Neuronal stem cell (in vitro differentiated cells): ENCODE measurements around the gene AZU1.

ENCODE experiments used
- DNase-seq: peaks from one replicate; pipeline ENCODE4 v3.0.0-alpha.2; 2013; ENCODE audit warnings: low spot score
- H2AFZ ChIP-seq: one replicate; pipeline ENCODE4 v1.6.1; 2013; ENCODE audit warnings: mild to moderate bottlenecking, low read length, inconsistent platforms
- H2AK5ac ChIP-seq: 2 replicates; pipeline ENCODE4 v1.6.1; 2013; ENCODE audit warnings: low read depth, mild to moderate bottlenecking, inconsistent platforms, low read length, moderate library complexity, mixed read lengths
- H2BK120ac ChIP-seq: 2 replicates; pipeline ENCODE4 v1.6.1; 2013; ENCODE audit warnings: low read depth, mild to moderate bottlenecking, inconsistent platforms, low read length, moderate library complexity, mixed read lengths
- H2BK12ac ChIP-seq: one replicate; pipeline ENCODE4 v1.6.1; 2013; ENCODE audit warnings: low read length, inconsistent platforms
- H2BK15ac ChIP-seq: 2 replicates; pipeline ENCODE4 v1.6.1; 2013; ENCODE audit warnings: mild to moderate bottlenecking, low read length, inconsistent platforms, mixed read lengths
- H2BK5ac ChIP-seq: one replicate; pipeline ENCODE4 v1.6.1; 2013; ENCODE audit warnings: inconsistent platforms, mild to moderate bottlenecking, low read length, moderate library complexity
- H3K14ac ChIP-seq: one replicate; pipeline ENCODE4 v1.6.1; 2013; ENCODE audit warnings: low read length, inconsistent platforms
- H3K18ac ChIP-seq: 2 replicates; pipeline ENCODE4 v1.6.1; 2013; ENCODE audit warnings: low read length, inconsistent platforms
- H3K23ac ChIP-seq: 2 replicates; pipeline ENCODE4 v1.6.1; 2013; ENCODE audit warnings: low read depth, mild to moderate bottlenecking, mixed read lengths, low read length, inconsistent platforms; ENCODE audit not compliant: poor library complexity
- H3K27ac ChIP-seq: replicated peaks from 3 replicates; pipeline ENCODE4 v1.5.1; 2013; ENCODE audit warnings: low read length, inconsistent platforms
- H3K27me3 ChIP-seq, 3 experiments: 2 replicates each; pipeline ENCODE4 v1.6.1; 2013; ENCODE audit warnings: low read length in 3 of 3, mild to moderate bottlenecking in 2 of 3, inconsistent platforms in 1 of 3, low read depth in 1 of 3, mixed read lengths in 1 of 3, moderate library complexity in 1 of 3; ENCODE audit not compliant: control insufficient read depth in 3 of 3, insufficient read depth in 3 of 3
- H3K36me3 ChIP-seq, 2 donors: replicated peaks in 1 of 2; 2 replicates each; pipeline ENCODE4 v1.6.1; 2013; ENCODE audit warnings: low read length in 2 of 2; ENCODE audit not compliant: control insufficient read depth in 2 of 2, insufficient read depth in 2 of 2
- H3K4ac ChIP-seq: 2 replicates; pipeline ENCODE4 v1.6.1; 2013; ENCODE audit warnings: inconsistent platforms, mild to moderate bottlenecking, low read length, moderate library complexity
- H3K4me1 ChIP-seq, 2 donors: 1 replicate in 1 of 2; 2 replicates in 1 of 2; pipeline ENCODE4 v1.6.1; 2013; ENCODE audit warnings: low read length in 2 of 2, low read depth in 1 of 2; ENCODE audit not compliant: control insufficient read depth in 2 of 2, insufficient read depth in 1 of 2
- H3K4me2 ChIP-seq: one replicate; pipeline ENCODE4 v1.6.1; 2013; ENCODE audit warnings: mild to moderate bottlenecking, low read length, inconsistent platforms; ENCODE audit not compliant: insufficient read depth, poor library complexity, severe bottlenecking
- H3K4me3 ChIP-seq, 2 donors: 2 replicates each; pipeline ENCODE4 v1.5.1; 2013; ENCODE audit warnings: low read length in 2 of 2, mild to moderate bottlenecking in 2 of 2, inconsistent platforms in 1 of 2, moderate library complexity in 1 of 2
- H3K79me1 ChIP-seq: one replicate; pipeline ENCODE4 v1.6.1; 2013; ENCODE audit warnings: low read depth, mild to moderate bottlenecking, inconsistent platforms, low read length, moderate library complexity
- H3K9ac ChIP-seq: one replicate; pipeline ENCODE4 v1.6.1; 2013; ENCODE audit warnings: mild to moderate bottlenecking, low read depth, low read length, inconsistent platforms; ENCODE audit not compliant: poor library complexity
- H3K9me3 ChIP-seq, 2 donors: replicated peaks in 1 of 2; 2 replicates each; pipeline versions ENCODE3 to v1.6.1; 2013; ENCODE audit warnings: low read length in 2 of 2, mild to moderate bottlenecking in 2 of 2, inconsistent platforms in 1 of 2, low read depth in 1 of 2, mixed read lengths in 1 of 2, moderate library complexity in 1 of 2; ENCODE audit not compliant: control insufficient read depth in 2 of 2, insufficient read depth in 1 of 2
- H4K8ac ChIP-seq: one replicate; pipeline ENCODE4 v1.6.1; 2013; ENCODE audit warnings: low read depth, mild to moderate bottlenecking, inconsistent platforms, low read length, moderate library complexity
- H4K91ac ChIP-seq: one replicate; pipeline ENCODE4 v1.6.1; 2013; ENCODE audit warnings: low read length, low read depth, mild to moderate bottlenecking, inconsistent platforms; ENCODE audit not compliant: poor library complexity
- WGBS, 2 donors: extraction: QIAGEN DNeasy Blood & Tissue Kit; methylation state at CpG; one replicate each; pipeline ENCODE4 v1.1.7; 2013; ENCODE audit warnings: missing lambda C conversion rate in 2 of 2, mixed read lengths in 1 of 2; ENCODE audit not compliant: insufficient read length in 2 of 2, insufficient replicate concordance in 1 of 2; ENCODE audit errors: extremely low coverage in 2 of 2; 5-methylcytosine and 5-hydroxymethylcytosine counted together

AZU1 gene

GRCh38 chr19:827314-827709, 325 bp upstream of the AZU1 start:
- Histone ChIP-seq H3K14ac (no peak overlapping the region), H3K9ac (no peak overlapping the region), H3K36me3 (no peaks in the 10 kb centered on the region), H3K9me3 (no peaks in the 10 kb centered on the region), H3K4me3 (no peak overlapping the region), H3K4me1 (peaks cover 6% of the 10 kb centered on the region in 2 donors), H2AFZ (no peak overlapping the region), H2BK12ac (peak overlapping the region; percentile 30), H4K91ac (no peak overlapping the region), H4K8ac (no peak overlapping the region), H2BK15ac (peak overlapping the region; percentile 85), H2BK120ac (no peak overlapping the region), H2AK5ac (peak overlapping the region; percentile 97), H3K4me2 (no peak overlapping the region), H3K4ac (no peak overlapping the region), H3K23ac (peak overlapping the region; percentile 73), H3K79me1 (no peaks in the 10 kb centered on the region), H3K27me3 (no peaks in the 10 kb centered on the region), H2BK5ac (no peak overlapping the region), H3K18ac (no peak overlapping the region), H3K27ac (no peak overlapping the region)
- DNase-seq = no peak
- WGBS, 2 donors = no CpG with 5 or more reads among the region's 11 CpGs

- no peak overlapping the region for H4K91ac ChIP-seq
- no peak overlapping the region for H3K4me3 ChIP-seq
- H4K8ac ChIP-seq = no peak overlapping the region
- no peak overlapping the region for H3K4ac ChIP-seq
- H3K9ac ChIP-seq = no peak overlapping the region
- no peak for DNase-seq
- peak overlapping the region; percentile 81 for H3K18ac ChIP-seq
- no peaks in the 10 kb centered on the region for H3K36me3 ChIP-seq
- peak overlapping the region; percentile 56 for H3K14ac ChIP-seq
- no peak overlapping the region for H2AFZ ChIP-seq
- no peak overlapping the region for H2BK5ac ChIP-seq
- H3K4me2 ChIP-seq = no peak overlapping the region
- no peaks in the 10 kb centered on the region for H3K79me1 ChIP-seq
- peak overlapping the region; percentile 89 for H3K23ac ChIP-seq
- no peak overlapping the region for H3K27ac ChIP-seq
- H3K4me1 ChIP-seq = no peaks in the 10 kb centered on the region
- no peaks in the 10 kb centered on the region for H3K9me3 ChIP-seq
- H2AK5ac ChIP-seq = peak overlapping the region; percentile 48
- no peak overlapping the region for H2BK12ac ChIP-seq
- no peaks in the 10 kb centered on the region for H3K27me3 ChIP-seq
- H2BK15ac ChIP-seq = peak overlapping the region; percentile 78
- no CpG with 5 or more reads among the region's 18 CpGs for WGBS, 2 donors
- no peak overlapping the region for H2BK120ac ChIP-seq
These were observed 1.6 kb downstream of the AZU1 start for GRCh38 chr19:829129-829758.

- Histone ChIP-seq H3K18ac (peak overlapping the region; percentile 35), H3K27me3 (no peaks in the 10 kb centered on the region), H3K14ac (no peak overlapping the region), H3K4me3 (no peak overlapping the region), H2AK5ac (peak overlapping the region; percentile 90), H2BK12ac (no peak overlapping the region), H4K91ac (no peak overlapping the region), H2BK5ac (peak overlapping the region; percentile 66), H2AFZ (no peak overlapping the region), H4K8ac (no peak overlapping the region), H3K4me1 (peaks cover 0 to 3% of the 10 kb centered on the region in 2 donors), H2BK120ac (peak overlapping the region; percentile 61), H2BK15ac (no peak overlapping the region), H3K36me3 (no peaks in the 10 kb centered on the region), H3K4ac (no peak overlapping the region), H3K27ac (no peak overlapping the region), H3K4me2 (no peak overlapping the region), H3K23ac (no peak overlapping the region), H3K9me3 (no peaks in the 10 kb centered on the region), H3K9ac (no peak overlapping the region), H3K79me1 (no peaks in the 10 kb centered on the region)
- WGBS, 2 donors = no CpG with 5 or more reads among the region's 38 CpGs
- DNase-seq = no peak
These were observed 4.1 kb downstream of the AZU1 start for GRCh38 chr19:831407-832369.

DNA sequence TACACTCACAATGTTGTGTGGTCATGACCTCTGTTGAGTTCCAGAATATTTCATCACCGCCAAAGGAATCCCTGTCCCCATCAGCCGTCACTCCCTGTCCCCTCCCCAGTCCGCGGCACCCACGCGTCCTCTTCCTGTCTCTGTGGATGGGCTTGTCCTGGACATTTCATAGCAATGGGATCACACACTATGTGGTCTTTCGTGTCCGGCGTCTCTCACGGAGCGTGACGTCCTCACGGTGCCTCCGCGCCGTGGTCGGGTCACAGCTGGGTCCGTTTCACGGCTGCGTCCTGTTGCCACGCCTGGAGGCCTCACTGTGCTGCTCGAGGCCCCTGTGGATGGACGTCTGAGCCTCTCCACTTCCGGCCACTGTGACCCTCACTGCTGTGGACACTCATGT, 6.6 kb downstream of the AZU1 start:
- no peak overlapping the region for H3K4me3 ChIP-seq
- H4K8ac ChIP-seq = no peak overlapping the region
- H2AFZ ChIP-seq = peak overlapping the region; percentile 66
- H3K9ac ChIP-seq = peak overlapping the region; percentile 86
- no peaks in the 10 kb centered on the region for H3K36me3 ChIP-seq
- no CpG with 5 or more reads among the region's 24 CpGs for WGBS, 2 donors
- no peaks in the 10 kb centered on the region for H3K9me3 ChIP-seq
- H3K4ac ChIP-seq = no peak overlapping the region
- H3K27me3 ChIP-seq = peaks cover 0 to 2% (median 0%) of the 10 kb centered on the region in 3 experiments
- H2BK5ac ChIP-seq = no peak overlapping the region
- H3K4me2 ChIP-seq = no peak overlapping the region
- H3K4me1 ChIP-seq = peaks cover 0 to 3% of the 10 kb centered on the region in 2 donors
- DNase-seq = no peak
- peak overlapping the region; percentile 82 for H3K14ac ChIP-seq
- H2BK15ac ChIP-seq = peak overlapping the region; percentile 92
- H2AK5ac ChIP-seq = no peak overlapping the region
- H3K23ac ChIP-seq = peak overlapping the region; percentile 85
- no peak overlapping the region for H3K27ac ChIP-seq
- peak overlapping the region; percentile 65 for H3K18ac ChIP-seq
- H4K91ac ChIP-seq = peak overlapping the region; percentile 92
- no peak overlapping the region for H2BK120ac ChIP-seq
- peak overlapping the region; percentile 90 for H2BK12ac ChIP-seq
- no peaks in the 10 kb centered on the region for H3K79me1 ChIP-seq
